T-cell (primary cell): Measurements from ENCODE around the gene OGA. TPM values are rescaled to one million over a fixed set of nuclear protein-coding genes. Genes with fewer than 3 reads are reported as not detected.

Experiments
- ATAC-seq, 4 experiments: fragments of 200-7000 bp in 3 of 4; fragments of 150-1000 bp in 1 of 4; cut with Tn5 transposase; replicated peaks in 1 of 4; 1 replicate in 3 of 4; 2 replicates in 1 of 4; pipeline ENCODE4 v1.10.0; 2021; ENCODE audit warnings: moderate library complexity in 3 of 4, mild to moderate bottlenecking in 2 of 4, moderate number of reproducible peaks in 1 of 4
- CTCF ChIA-PET, 2 donors: fragments of 300-600 bp; sonication (Branson Sonifier 250); formaldehyde crosslinking; loops; one replicate each; lab custom pipeline; 2022; ENCODE audit warnings: antibody characterized with exemption in 2 of 2; lab: Charles Lee
- POLR2A ChIA-PET, 2 donors: fragments of 300-600 bp; sonication (Branson Sonifier 250); formaldehyde crosslinking; loops; one replicate each; lab custom pipeline; 2022; ENCODE audit warnings: antibody characterized with exemption in 2 of 2; lab: Charles Lee
- DNase-seq, 35 experiments: peaks; one replicate each; pipeline versions ENCODE4 v3.0.0 to v3.0.0-alpha.2; 2013 to 2023
- H3K27ac ChIP-seq: one replicate; pipeline ENCODE4 v1.5.1; 2013; ENCODE audit warnings: low read length
- H3K27me3 ChIP-seq, 2 experiments: replicated peaks in 1 of 2; 1 replicate in 1 of 2; 2 replicates in 1 of 2; pipeline versions ENCODE4 v1.6.1 to v1.7.0; 2013; ENCODE audit warnings: low read length in 1 of 2, mixed read lengths in 1 of 2; ENCODE audit not compliant: control insufficient read depth in 2 of 2, insufficient read depth in 2 of 2; ENCODE audit errors: extremely low read depth in 1 of 2
- H3K36me3 ChIP-seq, 2 donors: 1 replicate in 1 of 2; 2 replicates in 1 of 2; pipeline versions ENCODE4 v1.6.1 to v1.7.0; 2013; ENCODE audit warnings: low read length in 1 of 2; ENCODE audit not compliant: control insufficient read depth in 2 of 2, insufficient read depth in 1 of 2; ENCODE audit errors: extremely low read depth in 1 of 2
- H3K4me1 ChIP-seq, 2 experiments: 1 replicate in 1 of 2; 2 replicates in 1 of 2; pipeline versions ENCODE4 v1.6.1 to v1.7.0; 2013; ENCODE audit warnings: low read length in 2 of 2, mixed read lengths in 1 of 2; ENCODE audit not compliant: insufficient read depth in 2 of 2, control insufficient read depth in 1 of 2; ENCODE audit errors: extremely low read depth in 1 of 2
- H3K4me3 ChIP-seq, 2 donors: 1 replicate in 1 of 2; 2 replicates in 1 of 2; pipeline versions ENCODE4 v1.5.1 to v1.7.0; 2013; ENCODE audit warnings: mild to moderate bottlenecking in 2 of 2, low read length in 1 of 2, moderate library complexity in 1 of 2; ENCODE audit not compliant: control insufficient read depth in 1 of 2; ENCODE audit errors: extremely low read depth in 1 of 2
- H3K9me3 ChIP-seq: 2 replicates; pipeline ENCODE4 v1.7.0; 2013
- H3K27ac Mint-ChIP-seq, 2 donors: one replicate each; pipeline ENCODE4 v1.8.0; 2020 to 2021; ENCODE audit warnings: mild to moderate bottlenecking in 2 of 2, mixed read lengths in 2 of 2
- H3K27me3 Mint-ChIP-seq, 2 donors: one replicate each; pipeline ENCODE4 v1.8.0; 2021 to 2022; ENCODE audit warnings: mixed read lengths in 2 of 2
- H3K36me3 Mint-ChIP-seq: one replicate; pipeline ENCODE4 v1.8.0; 2021; ENCODE audit warnings: mixed read lengths
- H3K4me1 Mint-ChIP-seq, 3 donors: one replicate each; pipeline ENCODE4 v1.8.0; 2020 to 2022; ENCODE audit warnings: mixed read lengths in 3 of 3, mild to moderate bottlenecking in 1 of 3
- H3K4me3 Mint-ChIP-seq, 3 donors: one replicate each; pipeline ENCODE4 v1.8.0; 2020 to 2022; ENCODE audit warnings: mild to moderate bottlenecking in 3 of 3, mixed read lengths in 3 of 3, moderate library complexity in 3 of 3
- H3K9me3 Mint-ChIP-seq, 3 donors: one replicate each; pipeline ENCODE4 v1.8.0; 2020 to 2022; ENCODE audit warnings: mixed read lengths in 3 of 3
- WGBS: methylation state at CpG from one replicate; pipeline ENCODE4 v1.1.5; 2013; ENCODE audit warnings: missing lambda C conversion rate; ENCODE audit not compliant: insufficient coverage; 5-methylcytosine and 5-hydroxymethylcytosine counted together
- total RNA-seq, 35 experiments: library from RNA in 6 of 35; stranded (reverse) in 6 of 35; fragments of 120-200 nt in 1 of 35; gene quantifications; one replicate each; pipeline versions ENCODE4 v1.2.1 to v1.2.4 and lab custom pipeline; 2013 to 2026

The OGA gene
- 100 to 1,000 TPM; 232 to 364 (median 244) TPM for total RNA-seq
- 304 TPM for total RNA-seq (2013)
- total RNA-seq (lab: John Stamatoyannopoulos, UW) = 113 to 635 (median 430) reads per million in 29 experiments

- peak within 1 kb of the TSS; percentile 94 to 99 (median 98) for H3K4me3 Mint-ChIP-seq
- DNase-seq = peak; percentile 90 to 99 (median 98)
- Histone ChIP-seq H3K36me3 (no peaks in the 10 kb centered on the region), H3K9me3 (no peaks in the 10 kb centered on the region), H3K27me3 (no peaks in the 10 kb centered on the region), H3K27ac (peak within 1 kb of the TSS; percentile 74), H3K4me1 (peaks cover 26 to 29% of the 10 kb centered on the region in 2 experiments), H3K4me3 (peak within 1 kb of the TSS; percentile 95 to 100)
- H3K36me3 Mint-ChIP-seq = peaks cover 12% of the 10 kb centered on the region
- H3K9me3 Mint-ChIP-seq = no peaks in the 10 kb centered on the region
- 0% methylated on average over 33 of the region's 47 CpGs for WGBS
- CTCF ChIA-PET = interaction anchor here (0.7 to 2.4 kb wide), 11 partner anchors 10 to 192 kb away, joined by 3 to 28 read pairs (median 7); partner anchors contain the start of genes KCNIP2 (in 1 of the 2) and NPM3 (in 1 of the 2)
- H3K4me1 Mint-ChIP-seq = peaks cover 41 to 61% (median 46%) of the 10 kb centered on the region in 3 donors
- H3K27me3 Mint-ChIP-seq = no peaks in the 10 kb centered on the region
- peak; percentile 91 to 92 (median 91) for ATAC-seq
- POLR2A ChIA-PET = interaction anchor here (0.6 to 1.1 kb wide), 7 partner anchors 18 to 314 kb away, joined by 3 to 6 read pairs (median 4); partner anchors contain the start of gene NPM3 (in 1 of the 2)
- H3K27ac Mint-ChIP-seq = peak within 1 kb of the TSS; percentile 96 to 98
Observed at GRCh38 chr10:101818119-101818871, at the start of gene OGA. TSS of gene OGA (minus strand) at chr10:101818444. CDS start at chr10:101818022, 422 bp downstream.

GRCh38 chr10:101867931-101868330 is 49.7 kb upstream of the OGA start:
- H3K36me3 Mint-ChIP-seq = peaks cover 33% of the 10 kb centered on the region
- no peaks in the 10 kb centered on the region for H3K27me3 Mint-ChIP-seq
- CTCF ChIA-PET = no interaction called here
- Histone ChIP-seq H3K27me3 (no peaks in the 10 kb centered on the region), H3K36me3 (no peaks in the 10 kb centered on the region), H3K4me1 (no peaks in the 10 kb centered on the region), H3K27ac (no peak overlapping the region), H3K4me3 (no peak overlapping the region), H3K9me3 (no peaks in the 10 kb centered on the region)
- peaks cover 0 to 4% (median 0%) of the 10 kb centered on the region in 3 donors for H3K9me3 Mint-ChIP-seq
- ATAC-seq (no peak), DNase-seq (no peak)
- no peak overlapping the region for H3K4me3 Mint-ChIP-seq
- no CpG with 5 or more reads among the region's 1 CpG for WGBS
- peaks cover 0 to 2% (median 0%) of the 10 kb centered on the region in 3 donors for H3K4me1 Mint-ChIP-seq
- POLR2A ChIA-PET = no interaction called here
- no peak overlapping the region for H3K27ac Mint-ChIP-seq

GRCh38 chr10:101859530-101859929 is 41.3 kb upstream of the OGA start:
- no peak overlapping the region for H3K4me3 ChIP-seq
- H3K27ac ChIP-seq = no peak overlapping the region
- H3K27me3 ChIP-seq = no peaks in the 10 kb centered on the region
- Mint-ChIP-seq H3K27ac (no peak overlapping the region), H3K9me3 (peaks cover 4 to 11% (median 8%) of the 10 kb centered on the region in 3 donors), H3K27me3 (no peaks in the 10 kb centered on the region), H3K4me1 (peaks cover 10 to 12% (median 11%) of the 10 kb centered on the region in 3 donors), H3K36me3 (peaks cover 45% of the 10 kb centered on the region), H3K4me3 (no peak overlapping the region)
- no peaks in the 10 kb centered on the region for H3K4me1 ChIP-seq
- peaks cover 0 to 6% of the 10 kb centered on the region in 2 donors for H3K36me3 ChIP-seq
- no peak for DNase-seq
- 100% methylated on average over 2 of the region's 2 CpGs for WGBS
- CTCF ChIA-PET = interaction anchor here (0.6 to 1.3 kb wide), 3 partner anchors 19 to 1308 kb away, joined by 3 to 4 read pairs (median 3); no protein-coding TSS in a partner anchor
- no peak for ATAC-seq
- POLR2A ChIA-PET = no interaction called here
- no peaks in the 10 kb centered on the region for H3K9me3 ChIP-seq

GRCh38 chr10:101858723-101859500 is 40.7 kb upstream of the OGA start:
- ChIA-PET POLR2A (no interaction called here), CTCF (interaction anchor here (0.5 to 1.3 kb wide), 6 partner anchors 18 to 1309 kb away, joined by 3 to 4 read pairs (median 4); no protein-coding TSS in a partner anchor)
- DNase-seq (no peak), ATAC-seq (no peak)
- peak overlapping the region; percentile 15 for H3K27ac ChIP-seq
- Mint-ChIP-seq H3K27me3 (no peaks in the 10 kb centered on the region), H3K4me1 (peaks cover 10 to 12% (median 11%) of the 10 kb centered on the region in 3 donors), H3K4me3 (no peak overlapping the region), H3K36me3 (peaks cover 40% of the 10 kb centered on the region), H3K27ac (peak overlapping the region; percentile 5 to 55), H3K9me3 (peaks cover 4 to 11% (median 8%) of the 10 kb centered on the region in 3 donors)
- H3K27me3 ChIP-seq = no peaks in the 10 kb centered on the region
- H3K4me1 ChIP-seq = no peaks in the 10 kb centered on the region
- H3K36me3 ChIP-seq = peaks cover 0 to 6% of the 10 kb centered on the region in 2 donors
- H3K9me3 ChIP-seq = no peaks in the 10 kb centered on the region
- 40% methylated on average over 1 of the region's 3 CpGs for WGBS
- H3K4me3 ChIP-seq = no peak overlapping the region

- DNase-seq (no peak), ATAC-seq (no peak)
- WGBS = no CpG with 5 or more reads among the region's 1 CpG
- H3K27ac Mint-ChIP-seq = no peak overlapping the region
- peaks cover 45% of the 10 kb centered on the region for H3K36me3 Mint-ChIP-seq
- Histone ChIP-seq H3K27me3 (no peaks in the 10 kb centered on the region), H3K27ac (no peak overlapping the region), H3K4me1 (no peaks in the 10 kb centered on the region), H3K4me3 (no peak overlapping the region), H3K9me3 (no peaks in the 10 kb centered on the region), H3K36me3 (peaks cover 0 to 6% of the 10 kb centered on the region in 2 donors)
- H3K27me3 Mint-ChIP-seq = no peaks in the 10 kb centered on the region
- peaks cover 4 to 11% (median 8%) of the 10 kb centered on the region in 3 donors for H3K9me3 Mint-ChIP-seq
- no peak overlapping the region for H3K4me3 Mint-ChIP-seq
- CTCF ChIA-PET = interaction anchor here (0.5 to 1.3 kb wide), 5 partner anchors 17 to 579 kb away, joined by 3 to 4 read pairs (median 3); no protein-coding TSS in a partner anchor
- POLR2A ChIA-PET = no interaction called here
- peaks cover 10 to 12% (median 11%) of the 10 kb centered on the region in 3 donors for H3K4me1 Mint-ChIP-seq
Observed at GRCh38 chr10:101857802-101858476, 39.7 kb upstream of the OGA start.
